Measurements from ENCODE around the gene ATG10. TPM values are rescaled to one million over a fixed set of nuclear protein-coding genes. Genes with fewer than 3 reads are reported as not detected.

Gene ATG10
- total RNA-seq, 1 donor from 2014 or later = 6.2 TPM

DNA sequence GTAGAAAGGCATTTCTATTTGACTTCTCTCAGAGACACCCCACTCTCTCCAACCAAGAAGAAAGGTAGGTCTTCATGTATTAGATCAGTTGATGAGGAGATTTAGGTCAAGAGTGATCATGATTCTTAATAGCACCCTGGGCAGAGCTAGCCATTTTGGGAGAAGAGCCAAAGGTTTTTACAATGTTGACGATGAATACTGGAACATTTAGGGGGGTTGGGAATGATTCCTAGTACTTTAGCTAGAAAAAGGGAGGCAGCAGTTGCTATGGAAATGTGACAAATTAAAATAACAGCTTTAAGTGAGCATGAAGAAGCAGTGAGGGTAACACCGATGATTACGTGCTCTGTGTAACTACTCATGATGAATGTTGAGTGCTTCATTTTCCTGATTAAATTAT is 315.8 kb downstream of the ATG10 start:
- no peak overlapping the region for H3K27ac Mint-ChIP-seq (ENCODE audit: unreplicated experiment)
- peaks cover 2% of the 10 kb centered on the region for H3K4me1 Mint-ChIP-seq (ENCODE audit: unreplicated experiment)
- H3K4me3 Mint-ChIP-seq (ENCODE audit: unreplicated experiment) = no peak overlapping the region
- no peak for DNase-seq (ENCODE audit: low spot score)
- TF ChIP-seq, protein P1, sequence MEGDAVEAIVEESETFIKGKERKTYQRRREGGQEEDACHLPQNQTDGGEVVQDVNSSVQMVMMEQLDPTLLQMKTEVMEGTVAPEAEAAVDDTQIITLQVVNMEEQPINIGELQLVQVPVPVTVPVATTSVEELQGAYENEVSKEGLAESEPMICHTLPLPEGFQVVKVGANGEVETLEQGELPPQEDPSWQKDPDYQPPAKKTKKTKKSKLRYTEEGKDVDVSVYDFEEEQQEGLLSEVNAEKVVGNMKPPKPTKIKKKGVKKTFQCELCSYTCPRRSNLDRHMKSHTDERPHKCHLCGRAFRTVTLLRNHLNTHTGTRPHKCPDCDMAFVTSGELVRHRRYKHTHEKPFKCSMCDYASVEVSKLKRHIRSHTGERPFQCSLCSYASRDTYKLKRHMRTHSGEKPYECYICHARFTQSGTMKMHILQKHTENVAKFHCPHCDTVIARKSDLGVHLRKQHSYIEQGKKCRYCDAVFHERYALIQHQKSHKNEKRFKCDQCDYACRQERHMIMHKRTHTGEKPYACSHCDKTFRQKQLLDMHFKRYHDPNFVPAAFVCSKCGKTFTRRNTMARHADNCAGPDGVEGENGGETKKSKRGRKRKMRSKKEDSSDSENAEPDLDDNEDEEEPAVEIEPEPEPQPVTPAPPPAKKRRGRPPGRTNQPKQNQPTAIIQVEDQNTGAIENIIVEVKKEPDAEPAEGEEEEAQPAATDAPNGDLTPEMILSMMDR (IDR thresholded peaks at IDR 0.05; ENCODE audit: unreplicated experiment) = no peak
- no peaks in the 10 kb centered on the region for H3K27me3 Mint-ChIP-seq (ENCODE audit: unreplicated experiment)
- no peaks in the 10 kb centered on the region for H3K36me3 Mint-ChIP-seq (ENCODE audit: low read depth, unreplicated experiment)
- H3K9me3 Mint-ChIP-seq (ENCODE audit: unreplicated experiment) = no peaks in the 10 kb centered on the region

DNA sequence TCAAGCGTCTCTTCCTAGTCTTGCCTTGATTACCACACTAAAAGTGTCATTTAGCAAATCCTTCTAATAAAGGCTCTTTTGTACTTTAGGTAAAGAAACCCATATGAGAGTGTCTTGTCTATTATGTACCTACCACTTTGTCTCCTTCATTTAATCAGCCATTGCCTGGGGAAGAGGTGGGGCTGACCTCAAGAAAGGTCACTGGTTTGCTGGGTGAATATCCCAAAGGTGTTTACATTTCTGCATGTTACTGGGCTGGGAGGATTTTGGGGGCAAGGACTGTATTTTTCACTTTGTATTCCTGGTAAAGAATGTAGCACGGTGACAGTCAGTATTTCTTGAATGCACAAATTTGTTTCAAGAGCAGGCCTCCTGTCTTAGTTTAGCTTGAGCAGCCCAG is 318.2 kb downstream of the ATG10 start:
- Mint-ChIP-seq H3K4me1 (ENCODE audit: unreplicated experiment) (peaks cover 11% of the 10 kb centered on the region), H3K9me3 (ENCODE audit: unreplicated experiment) (no peaks in the 10 kb centered on the region), H3K36me3 (ENCODE audit: low read depth, unreplicated experiment) (no peaks in the 10 kb centered on the region), H3K4me3 (ENCODE audit: unreplicated experiment) (no peak overlapping the region), H3K27ac (ENCODE audit: unreplicated experiment) (no peak overlapping the region), H3K27me3 (ENCODE audit: unreplicated experiment) (peaks cover 3% of the 10 kb centered on the region)
- TF ChIP-seq, protein P1 (IDR thresholded peaks at IDR 0.05; ENCODE audit: unreplicated experiment) = no peak
- DNase-seq (ENCODE audit: low spot score) = no peak

DNA sequence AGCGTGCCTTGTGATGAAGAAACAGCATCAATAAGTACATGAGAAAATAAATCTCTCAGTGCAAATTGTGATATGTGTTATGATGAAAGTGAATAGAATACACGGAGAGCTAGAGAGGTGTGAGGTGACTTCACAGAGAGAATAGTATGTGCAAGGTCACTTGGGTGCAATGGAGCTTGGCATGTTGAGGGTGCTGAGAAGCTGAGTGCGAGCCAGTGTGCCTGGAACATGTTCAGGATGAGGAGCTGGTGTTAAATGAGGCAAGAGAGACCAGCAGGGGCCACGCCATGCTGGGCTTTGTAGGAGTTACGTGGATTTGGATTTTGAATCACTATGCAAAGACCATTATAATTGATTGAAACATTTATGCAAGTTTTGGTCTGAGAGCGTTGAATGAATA is 319.1 kb downstream of the ATG10 start:
- H3K9me3 Mint-ChIP-seq (ENCODE audit: unreplicated experiment) = no peaks in the 10 kb centered on the region
- TF ChIP-seq, protein P1 (IDR thresholded peaks at IDR 0.05; ENCODE audit: unreplicated experiment) = no peak
- H3K4me1 Mint-ChIP-seq (ENCODE audit: unreplicated experiment) = peaks cover 11% of the 10 kb centered on the region
- H3K36me3 Mint-ChIP-seq (ENCODE audit: low read depth, unreplicated experiment) = no peaks in the 10 kb centered on the region
- no peak for DNase-seq (ENCODE audit: low spot score)
- H3K27ac Mint-ChIP-seq (ENCODE audit: unreplicated experiment) = no peak overlapping the region
- peaks cover 3% of the 10 kb centered on the region for H3K27me3 Mint-ChIP-seq (ENCODE audit: unreplicated experiment)
- H3K4me3 Mint-ChIP-seq (ENCODE audit: unreplicated experiment) = no peak overlapping the region

DNA sequence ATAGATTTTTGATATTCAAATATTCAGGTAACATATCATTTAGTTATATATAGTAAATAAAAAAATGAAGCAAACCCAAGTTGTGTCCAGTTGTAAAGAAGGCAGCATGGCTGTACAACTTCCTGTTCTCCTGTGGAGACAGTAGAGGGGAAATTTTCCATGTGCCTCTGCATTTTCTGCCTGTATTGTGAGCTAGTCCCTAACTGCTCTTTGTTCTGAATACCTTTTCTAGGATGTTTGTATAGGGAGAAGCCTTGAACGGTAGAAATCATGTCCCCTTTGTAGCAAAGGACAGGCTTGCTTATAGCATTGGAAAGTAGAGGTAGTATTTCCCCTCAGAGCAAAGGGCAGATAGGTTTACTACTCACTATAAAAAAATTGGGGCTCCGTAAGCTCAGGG is 319.6 kb downstream of the ATG10 start:
- H3K27me3 Mint-ChIP-seq (ENCODE audit: unreplicated experiment) = peaks cover 3% of the 10 kb centered on the region
- TF ChIP-seq, protein P1 (IDR thresholded peaks at IDR 0.05; ENCODE audit: unreplicated experiment) = no peak

DNA sequence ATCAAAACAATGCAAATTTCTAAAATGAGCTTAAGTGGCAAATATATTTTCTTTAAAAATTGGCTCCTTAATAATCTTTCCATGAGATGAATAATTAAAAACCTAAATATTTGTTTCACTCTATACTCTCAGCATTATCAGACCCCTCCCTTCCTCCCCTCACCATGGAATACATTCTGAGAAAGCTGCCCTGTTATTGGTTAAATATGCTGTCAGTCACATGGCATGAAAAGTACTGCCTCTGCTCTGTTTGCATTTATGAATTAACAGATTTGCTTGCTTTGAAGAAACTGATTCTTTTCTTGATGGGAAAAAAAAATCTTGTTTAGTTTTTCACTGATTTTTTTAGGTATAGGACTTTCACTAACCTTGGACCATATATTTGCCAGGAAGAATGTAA is 323.3 kb downstream of the ATG10 start:
- Mint-ChIP-seq H3K9me3 (ENCODE audit: unreplicated experiment) (no peaks in the 10 kb centered on the region), H3K36me3 (ENCODE audit: low read depth, unreplicated experiment) (no peaks in the 10 kb centered on the region), H3K27ac (ENCODE audit: unreplicated experiment) (no peak overlapping the region), H3K4me3 (ENCODE audit: unreplicated experiment) (no peak overlapping the region), H3K4me1 (ENCODE audit: unreplicated experiment) (peaks cover 11% of the 10 kb centered on the region), H3K27me3 (ENCODE audit: unreplicated experiment) (peaks cover 4% of the 10 kb centered on the region)
- no peak for DNase-seq (ENCODE audit: low spot score)
- TF ChIP-seq, protein P1 (IDR thresholded peaks at IDR 0.05; ENCODE audit: unreplicated experiment) = no peak

More for the DNA sequence above, 319.6 kb downstream of the ATG10 start:
- H3K4me1 Mint-ChIP-seq (ENCODE audit: unreplicated experiment) = peaks cover 11% of the 10 kb centered on the region
- no peak for DNase-seq (ENCODE audit: low spot score)
- H3K4me3 Mint-ChIP-seq (ENCODE audit: unreplicated experiment) = no peak overlapping the region
- no peaks in the 10 kb centered on the region for H3K36me3 Mint-ChIP-seq (ENCODE audit: low read depth, unreplicated experiment)
- H3K27ac Mint-ChIP-seq (ENCODE audit: unreplicated experiment) = no peak overlapping the region
- no peaks in the 10 kb centered on the region for H3K9me3 Mint-ChIP-seq (ENCODE audit: unreplicated experiment)

Measured in endothelial cell (in vitro differentiated cells).